GM21381 (cell line): Measurements from ENCODE around the gene CACNA2D3.
"Not testable (repeated sequence)": the region's sequence is repeated elsewhere in the genome, so short reads cannot be mapped to it uniquely, and the experiment has no call there.

ENCODE experiments used
- ATAC-seq: cut with Tn5 transposase; IDR thresholded peaks from one replicate; pipeline ENCODE4 v1.9.1; 2021; ENCODE audit warnings: mild to moderate bottlenecking, moderate library complexity; ENCODE audit not compliant: unreplicated experiment

Gene CACNA2D3

GRCh38 chr3:54122324-54123002 is at the start of gene CACNA2D3:
Gene CACNA2D3 (plus strand): TSS chr3:54122552.
- no peak for ATAC-seq

- no peak for ATAC-seq
Observed at GRCh38 chr3:54073386-54073785, 49.0 kb upstream of the CACNA2D3 start.

- no peak for ATAC-seq
Observed at GRCh38 chr3:54079314-54079713, 43.0 kb upstream of the CACNA2D3 start.

GRCh38 chr3:54079730-54080325 is 42.5 kb upstream of the CACNA2D3 start:
- no peak for ATAC-seq

- no peak for ATAC-seq
Observed at GRCh38 chr3:54083921-54084320, 38.4 kb upstream of the CACNA2D3 start.

GRCh38 chr3:54085936-54086335 is 36.4 kb upstream of the CACNA2D3 start:
- ATAC-seq, result no peak

GRCh38 chr3:54086652-54087405 is 35.5 kb upstream of the CACNA2D3 start:
- no peak for ATAC-seq

- no peak for ATAC-seq
Observed at GRCh38 chr3:54087581-54088410, 34.6 kb upstream of the CACNA2D3 start.

GRCh38 chr3:54093491-54094248 is 28.7 kb upstream of the CACNA2D3 start:
- ATAC-seq, result no peak

- ATAC-seq, result no peak
Observed at GRCh38 chr3:54094926-54095325, 27.4 kb upstream of the CACNA2D3 start.

GRCh38 chr3:54099381-54099780 is 23.0 kb upstream of the CACNA2D3 start:
- no peak for ATAC-seq

GRCh38 chr3:54104084-54104483 is 18.3 kb upstream of the CACNA2D3 start:
- ATAC-seq, result no peak

GRCh38 chr3:54116129-54116528 is 6.2 kb upstream of the CACNA2D3 start:
- ATAC-seq, result not testable (repeated sequence)

GRCh38 chr3:54120657-54121413 is 1.5 kb upstream of the CACNA2D3 start:
- ATAC-seq, result no peak

- ATAC-seq, result no peak
Observed at GRCh38 chr3:54121414-54122323, 683 bp upstream of the CACNA2D3 start.

- no peak for ATAC-seq
Observed at GRCh38 chr3:54123003-54123775, 837 bp downstream of the CACNA2D3 start.

GRCh38 chr3:54123776-54124196 is 1.4 kb downstream of the CACNA2D3 start:
- no peak for ATAC-seq

- no peak for ATAC-seq
Observed at GRCh38 chr3:54125300-54125699, 2.9 kb downstream of the CACNA2D3 start.
